ENCODE results near the gene DNM1.

Gene DNM1

DNA sequence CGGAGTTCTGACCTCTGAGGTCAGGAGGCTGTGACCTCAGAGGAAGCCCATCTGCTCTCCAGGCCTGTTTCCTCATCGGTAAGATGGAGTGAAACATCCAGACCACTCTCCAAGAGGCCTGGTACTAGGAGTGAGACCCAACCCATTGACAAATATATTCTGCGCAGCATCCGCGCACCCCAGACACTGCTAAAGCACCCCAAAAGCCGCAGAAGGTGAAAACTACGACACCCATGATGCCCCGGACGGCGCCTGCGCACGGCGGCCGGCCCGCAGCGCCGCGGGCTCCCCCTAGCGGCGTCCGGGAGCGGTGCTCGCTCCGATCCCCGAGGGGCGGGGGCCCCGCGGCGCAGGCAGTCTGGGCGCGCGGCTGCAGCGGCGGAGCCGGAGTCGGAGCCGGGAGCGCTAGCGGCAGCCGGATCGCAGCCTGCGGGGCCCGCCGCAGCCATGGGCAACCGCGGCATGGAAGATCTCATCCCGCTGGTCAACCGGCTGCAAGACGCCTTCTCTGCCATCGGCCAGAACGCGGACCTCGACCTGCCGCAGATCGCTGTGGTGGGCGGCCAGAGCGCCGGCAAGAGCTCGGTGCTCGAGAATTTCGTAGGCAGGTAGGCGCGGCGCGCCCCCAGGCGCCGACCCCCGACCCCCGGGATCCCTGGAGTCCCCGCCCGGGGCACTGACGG, at the start of gene DNM1:
Gene DNM1, plus strand, starts transcription at position 356 of the 683 bp plus-strand sequence. Its CDS starts 92 bp downstream, at position 448.
- FAIRE-seq, result no peak

DNA sequence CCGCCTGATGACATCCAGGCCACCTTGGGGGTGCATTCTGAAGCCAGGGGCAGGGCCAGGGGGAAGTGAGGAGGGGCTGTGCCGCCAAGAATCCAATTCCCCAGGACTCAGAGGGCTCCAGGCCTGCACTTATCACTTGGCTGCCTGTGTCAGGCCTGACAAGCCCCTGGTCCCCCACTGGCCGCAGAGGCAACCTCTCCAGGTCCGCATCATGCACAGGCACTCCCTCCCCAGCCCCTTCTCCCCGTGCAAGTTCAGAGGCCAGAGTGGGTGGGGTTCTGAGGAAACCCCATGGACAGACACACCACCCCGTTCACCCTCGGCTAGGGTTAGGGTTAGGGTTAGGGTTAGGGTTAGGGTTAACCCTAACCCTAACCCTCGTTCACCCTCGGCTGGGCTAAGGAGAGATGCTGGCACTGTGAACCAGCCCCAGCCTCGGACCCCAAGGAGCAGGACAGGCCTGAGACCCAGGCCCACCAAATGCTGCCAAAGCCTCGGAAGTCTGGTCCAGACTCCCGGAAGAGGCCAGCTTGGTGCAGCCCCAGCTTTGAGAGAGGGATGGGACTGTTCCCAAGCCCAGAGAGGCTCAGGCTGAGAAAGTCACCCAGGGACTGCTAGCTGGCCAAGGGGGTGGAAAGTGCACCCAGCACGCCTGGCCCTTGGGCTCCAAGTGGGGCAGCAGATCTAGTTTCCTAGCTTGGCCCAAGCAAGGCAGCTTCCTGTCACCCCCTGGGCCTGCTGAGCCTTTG, 49.1 kb upstream of the DNM1 start:
- no peak for FAIRE-seq

DNA sequence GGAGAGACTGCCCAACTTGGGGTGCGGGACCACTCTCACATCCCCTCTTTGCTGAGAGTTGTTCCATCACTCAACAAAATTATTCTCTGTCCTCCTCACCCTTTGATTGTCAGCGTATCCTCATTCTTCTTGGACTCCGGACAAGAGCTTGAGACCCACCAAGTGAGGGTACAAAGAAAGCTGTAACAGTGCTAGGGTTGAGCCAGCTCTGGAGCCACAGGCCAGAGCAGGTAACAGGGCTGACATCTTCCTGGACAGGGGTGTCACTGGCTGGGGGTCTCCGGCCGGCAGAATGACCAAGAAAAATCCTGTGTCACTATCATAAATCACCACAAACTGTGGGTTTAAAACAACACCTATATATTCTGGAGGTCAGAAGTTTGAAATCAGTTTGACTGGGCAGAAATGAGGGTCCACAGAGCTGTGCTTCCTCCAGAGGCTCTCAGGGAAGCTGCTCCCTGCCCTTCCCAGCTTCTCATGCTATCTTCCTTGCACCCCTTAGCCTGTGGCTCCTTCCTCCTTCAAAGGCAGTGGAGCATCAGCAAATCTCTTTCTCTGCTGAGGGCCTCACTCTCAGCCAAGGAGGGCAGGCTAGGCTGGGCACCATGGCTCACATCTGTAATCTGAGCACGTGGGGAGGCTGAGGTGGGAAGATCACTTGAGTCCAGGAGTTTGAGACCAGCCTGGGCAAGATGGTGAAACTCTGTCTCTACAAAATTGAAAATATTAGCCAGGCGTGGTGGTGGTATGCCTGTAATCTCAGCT, 47.3 kb upstream of the DNM1 start:
- FAIRE-seq, result no peak

DNA sequence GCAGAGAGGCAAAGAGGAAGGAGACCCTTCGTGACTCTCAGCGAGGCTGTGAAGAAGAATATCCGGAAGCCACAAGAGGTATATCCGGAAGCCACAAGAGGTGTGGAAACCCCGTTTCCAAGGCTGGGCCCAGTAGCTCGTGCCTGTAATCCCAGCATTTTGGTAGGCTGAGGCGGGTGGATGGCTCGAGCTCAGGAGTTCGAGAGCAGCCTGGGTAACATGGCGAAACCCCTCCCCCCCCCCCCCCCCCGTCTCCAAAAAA, 43.7 kb upstream of the DNM1 start:
- FAIRE-seq, result no peak

DNA sequence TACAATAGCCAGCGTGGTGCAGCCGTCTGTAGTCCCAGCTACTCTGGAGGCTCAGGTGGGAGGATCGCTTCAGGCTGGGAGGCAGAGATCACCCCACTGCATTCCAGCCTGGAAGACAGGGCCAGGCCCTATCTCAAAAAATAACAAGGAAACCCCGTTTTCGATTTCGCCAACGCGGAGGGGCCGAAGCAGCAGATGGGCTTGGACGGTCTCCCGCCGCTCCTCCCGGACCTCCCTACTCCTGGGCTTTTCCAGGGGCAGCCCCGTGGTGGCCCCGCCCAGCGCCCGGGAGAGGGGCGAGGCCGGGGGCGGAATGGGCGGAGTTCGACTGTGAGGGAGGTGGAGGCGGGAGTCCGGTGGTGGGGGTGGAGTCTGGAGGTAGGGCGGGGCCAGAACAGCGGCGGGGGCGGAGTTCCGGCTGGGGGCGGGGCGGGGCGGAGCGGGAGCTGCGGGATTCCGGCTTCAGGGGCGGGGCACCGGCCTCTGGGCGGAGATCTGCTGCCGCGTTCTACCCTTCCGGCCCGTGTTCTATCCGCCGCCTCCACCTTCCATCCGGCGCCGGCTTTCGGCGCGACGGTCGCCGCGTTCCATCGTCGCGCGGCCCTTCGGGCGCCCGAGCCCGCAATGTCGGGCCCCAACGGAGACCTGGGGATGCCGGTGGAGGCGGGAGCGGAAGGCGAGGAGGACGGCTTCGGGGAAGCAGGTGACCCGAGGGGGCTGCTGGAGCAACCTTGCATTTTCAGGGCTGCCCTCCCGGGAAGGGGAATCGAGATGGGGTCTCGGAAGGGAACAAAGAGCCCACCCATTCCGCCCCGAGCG, 43.2 kb upstream of the DNM1 start, which contains the start of gene BBLN:
Gene BBLN, plus strand, starts transcription at position 482 of the 819 bp plus-strand sequence. Its CDS starts 143 bp downstream, at position 625.
- FAIRE-seq, result no peak

- FAIRE-seq, result no peak
These were observed 42.6 kb upstream of the DNM1 start for GRCh38 chr9:128160603-128160987.

- FAIRE-seq, result no peak
These were observed 41.8 kb upstream of the DNM1 start for GRCh38 chr9:128161215-128161902.

- FAIRE-seq, result no peak
These were observed 40.8 kb upstream of the DNM1 start for GRCh38 chr9:128162215-128163026.

DNA sequence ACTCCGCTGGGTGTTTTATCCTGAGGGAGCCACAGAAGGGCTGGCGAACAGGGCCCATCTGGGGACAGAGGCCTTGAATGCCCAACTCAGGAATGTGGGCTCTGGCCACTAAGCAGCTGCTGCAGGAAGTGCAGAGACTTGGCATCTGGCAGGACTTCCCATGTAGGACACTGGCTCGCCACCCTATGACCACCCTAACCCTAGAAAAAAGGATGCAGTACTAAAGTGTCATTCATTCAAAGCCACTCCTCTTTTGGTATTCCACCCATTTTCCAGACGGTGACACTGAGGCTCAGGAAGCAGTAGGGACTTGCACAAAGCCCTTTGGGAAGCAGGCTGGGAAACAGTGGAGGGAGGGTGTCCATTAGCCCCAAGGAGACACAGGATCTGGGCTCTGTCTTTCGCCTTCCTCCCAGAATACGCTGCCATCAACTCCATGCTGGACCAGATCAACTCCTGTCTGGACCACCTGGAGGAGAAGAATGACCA, 40.1 kb upstream of the DNM1 start:
- FAIRE-seq, result no peak

DNA sequence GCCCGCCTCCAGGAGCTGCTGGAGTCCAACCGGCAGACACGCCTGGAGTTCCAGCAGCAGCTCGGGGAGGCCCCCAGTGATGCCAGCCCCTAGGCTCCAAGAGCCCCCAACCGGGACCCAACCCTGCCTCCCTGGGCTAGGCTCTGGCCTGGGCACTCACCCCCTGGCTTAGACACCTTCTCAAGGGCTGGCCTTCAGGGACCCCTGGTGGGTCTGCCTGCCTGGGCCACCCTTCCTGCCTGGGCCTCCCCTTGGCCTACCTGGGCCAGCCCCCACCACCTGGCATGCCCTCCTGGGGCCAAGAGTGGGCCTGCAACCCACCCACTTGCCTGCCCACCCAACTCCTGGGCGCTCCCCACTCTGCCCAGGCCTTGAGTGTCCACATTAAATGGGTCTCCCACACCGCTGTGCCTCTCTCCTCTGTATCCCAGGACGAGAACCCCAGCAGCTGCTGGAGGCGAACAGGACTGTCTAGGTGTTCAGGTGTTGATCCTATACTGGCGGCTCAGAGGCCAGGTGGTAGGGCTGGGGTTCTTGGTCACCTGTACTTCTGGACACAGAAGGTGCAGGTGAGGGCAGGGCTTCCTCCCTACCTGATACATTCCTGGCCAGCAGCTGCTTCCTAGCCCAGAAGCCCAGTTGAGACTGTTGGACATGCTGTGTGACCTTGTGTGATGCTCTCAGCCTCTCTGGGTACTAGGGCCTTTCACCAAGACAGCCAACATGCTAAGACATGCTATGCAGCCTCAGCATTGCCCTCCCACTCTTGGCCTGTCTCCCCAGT, 39.5 kb upstream of the DNM1 start:
- FAIRE-seq, result no peak

DNA sequence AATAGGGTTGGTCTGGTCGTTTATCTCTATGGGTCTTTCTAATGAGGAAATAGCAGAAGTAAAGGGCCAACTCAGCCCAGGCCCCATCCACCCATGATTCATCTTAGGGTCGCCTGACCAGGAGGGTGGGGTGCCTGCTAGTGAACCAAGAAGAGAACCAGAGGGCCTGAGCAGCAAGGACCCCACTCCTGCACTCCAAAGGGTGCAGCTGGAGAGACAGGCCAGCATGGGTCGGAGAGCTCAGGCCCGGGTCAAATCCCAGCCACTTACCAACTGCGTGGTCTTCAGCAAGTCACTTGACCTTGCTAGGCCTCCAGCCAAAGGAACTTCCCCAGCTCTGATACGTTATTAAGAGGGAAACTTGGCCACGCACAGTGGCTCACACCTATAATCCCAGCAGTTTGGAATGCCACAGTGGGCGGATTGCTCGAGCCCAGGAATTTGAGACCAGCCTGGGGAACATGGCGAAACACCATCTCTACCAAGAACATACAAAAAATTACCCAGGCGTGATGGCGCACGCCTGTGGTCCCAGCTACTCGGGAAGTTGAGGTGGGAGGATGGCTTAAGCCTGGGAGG, 38.8 kb upstream of the DNM1 start:
- FAIRE-seq, result no peak

DNA sequence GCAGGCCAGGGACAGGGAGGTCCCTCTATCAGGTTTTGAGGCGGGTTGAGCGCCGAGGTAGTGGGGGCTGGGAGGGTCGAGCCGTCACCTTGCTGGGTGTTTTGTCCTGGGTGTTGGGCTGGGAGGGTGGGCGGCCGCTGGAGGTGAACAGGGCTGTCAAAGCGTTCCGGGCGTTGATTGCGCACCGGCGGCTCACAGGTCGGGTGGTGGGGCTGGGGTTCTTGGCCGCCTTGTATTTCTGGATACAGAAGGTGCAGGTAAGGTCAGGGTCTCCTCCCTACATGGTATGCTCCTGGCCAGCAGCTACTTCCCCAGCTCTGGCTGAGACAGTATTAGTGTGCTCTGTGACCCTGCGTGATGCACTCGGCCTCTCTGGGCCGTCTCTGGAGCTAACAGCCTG, 37.0 kb upstream of the DNM1 start:
- FAIRE-seq, result no peak

GRCh38 chr9:128167209-128167608, 36.0 kb upstream of the DNM1 start:
- no peak for FAIRE-seq

GRCh38 chr9:128168731-128169308, 34.4 kb upstream of the DNM1 start:
- no peak for FAIRE-seq

DNA sequence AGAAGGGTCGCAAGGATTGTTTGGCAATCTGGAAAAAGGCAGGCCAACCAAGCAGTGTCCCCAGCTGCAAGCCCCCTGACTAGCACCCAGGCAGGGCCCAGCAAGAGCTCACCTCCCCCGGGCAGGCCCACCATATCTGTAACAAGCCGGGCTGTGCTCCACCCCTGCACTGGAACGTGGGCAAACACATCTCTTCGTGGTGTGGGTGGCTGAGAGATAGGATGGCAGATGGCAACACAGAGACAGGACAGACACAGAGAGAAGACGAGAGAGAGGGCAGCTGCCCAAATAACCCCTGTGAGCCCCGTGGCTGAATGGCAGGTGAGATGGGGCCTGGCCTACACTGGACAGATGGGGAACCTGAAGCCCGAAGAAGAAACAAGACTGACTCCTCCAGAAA, 33.7 kb upstream of the DNM1 start:
- no peak for FAIRE-seq

- no peak for FAIRE-seq
These were observed 33.3 kb upstream of the DNM1 start for GRCh38 chr9:128169925-128170324.

GRCh38 chr9:128174062-128174461, 29.1 kb upstream of the DNM1 start:
- no peak for FAIRE-seq

DNA sequence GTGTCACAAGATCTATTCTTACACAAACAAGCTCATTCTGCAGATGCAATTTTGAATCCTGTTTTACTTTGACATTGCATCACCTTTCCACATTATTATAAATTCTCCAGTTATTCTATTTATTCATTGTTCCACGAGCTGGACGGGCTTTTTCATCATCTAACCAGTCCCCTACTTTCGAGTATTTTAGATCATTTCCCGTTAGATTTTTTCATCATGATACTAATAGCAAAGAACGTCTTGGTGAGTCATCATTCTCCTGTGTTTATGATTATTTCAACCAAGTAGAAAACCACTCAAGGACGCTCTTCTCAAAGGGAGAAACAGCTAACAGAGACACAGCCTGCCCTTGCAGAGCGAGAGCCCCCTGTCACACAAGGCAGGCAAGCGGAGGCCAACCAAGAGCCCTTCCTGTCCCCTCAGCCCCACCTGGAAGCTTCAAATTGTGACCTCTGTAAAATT, 28.0 kb upstream of the DNM1 start:
- no peak for FAIRE-seq

DNA sequence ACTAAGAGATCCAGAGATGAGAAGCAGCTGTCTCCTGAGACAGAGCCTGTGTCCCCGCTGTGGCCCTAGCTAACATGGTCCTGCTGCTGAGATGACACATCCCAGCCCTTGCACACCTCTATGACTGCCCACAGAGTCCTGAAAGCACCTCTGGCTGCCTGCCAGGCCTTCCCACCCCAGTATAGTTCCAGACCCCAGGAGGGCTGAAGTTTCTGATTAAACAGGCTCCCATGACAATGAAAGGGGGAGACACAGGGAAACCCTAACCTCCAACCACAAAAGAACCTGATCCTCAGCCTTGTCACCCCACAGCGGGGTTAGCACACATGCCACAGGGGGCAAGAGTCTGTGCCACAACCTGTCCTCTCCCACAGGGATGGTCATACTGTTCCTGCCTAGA, 27.5 kb upstream of the DNM1 start:
- no peak for FAIRE-seq
